Panc1 (cell line): ENCODE data around the gene ACOT12.

ENCODE experiments used
- TF ChIP-seq, protein P1 (sequence below), 2 experiments: IDR thresholded peaks; 2 replicates each; pipeline ENCODE4 v1.6.1; 2011 to 2012; ENCODE audit warnings: low read depth in 2 of 2, control low read depth in 1 of 2, low read length in 1 of 2, mild to moderate bottlenecking in 1 of 2, moderate library complexity in 1 of 2; ENCODE audit not compliant: insufficient read depth in 1 of 2
- TF ChIP-seq, protein P2 (sequence below): fragments of 450-650 bp; IDR thresholded peaks from 2 replicates; pipeline ENCODE4 v1.5.1; 2017; ENCODE audit warnings: mild to moderate bottlenecking

DNA sequence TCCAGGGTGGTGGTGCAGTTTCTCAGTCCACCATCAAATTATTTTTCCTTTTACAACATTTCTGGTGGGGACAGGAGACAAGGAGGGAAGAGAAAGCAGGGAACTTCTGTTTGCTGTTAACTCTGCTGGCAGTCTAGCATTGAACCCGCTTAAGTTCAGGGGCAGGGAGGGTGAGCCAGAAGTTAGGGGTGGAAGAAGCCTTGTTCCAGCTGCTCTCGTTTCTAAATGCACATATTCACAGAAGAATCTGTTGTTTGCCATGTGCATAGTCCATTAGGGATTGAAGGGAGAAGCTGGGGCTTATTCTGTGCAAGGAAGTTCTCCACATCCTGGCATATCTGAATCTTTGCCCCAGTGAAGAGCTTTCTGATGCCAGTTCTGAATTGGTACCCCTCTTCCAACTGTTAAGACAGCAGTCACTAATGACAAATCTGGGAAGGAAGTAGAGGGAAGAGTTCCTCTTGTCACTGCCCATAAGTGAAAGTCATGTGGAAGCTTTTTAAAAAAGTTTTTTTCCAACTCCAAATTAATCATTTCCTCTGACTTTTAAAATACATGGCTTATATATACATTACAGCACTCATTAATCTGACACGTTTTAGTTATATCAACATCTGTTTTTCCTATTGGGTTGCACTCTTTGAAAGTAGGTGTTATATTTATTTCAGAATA is 32.6 kb upstream of the ACOT12 start:
- TF ChIP-seq, protein P1, sequence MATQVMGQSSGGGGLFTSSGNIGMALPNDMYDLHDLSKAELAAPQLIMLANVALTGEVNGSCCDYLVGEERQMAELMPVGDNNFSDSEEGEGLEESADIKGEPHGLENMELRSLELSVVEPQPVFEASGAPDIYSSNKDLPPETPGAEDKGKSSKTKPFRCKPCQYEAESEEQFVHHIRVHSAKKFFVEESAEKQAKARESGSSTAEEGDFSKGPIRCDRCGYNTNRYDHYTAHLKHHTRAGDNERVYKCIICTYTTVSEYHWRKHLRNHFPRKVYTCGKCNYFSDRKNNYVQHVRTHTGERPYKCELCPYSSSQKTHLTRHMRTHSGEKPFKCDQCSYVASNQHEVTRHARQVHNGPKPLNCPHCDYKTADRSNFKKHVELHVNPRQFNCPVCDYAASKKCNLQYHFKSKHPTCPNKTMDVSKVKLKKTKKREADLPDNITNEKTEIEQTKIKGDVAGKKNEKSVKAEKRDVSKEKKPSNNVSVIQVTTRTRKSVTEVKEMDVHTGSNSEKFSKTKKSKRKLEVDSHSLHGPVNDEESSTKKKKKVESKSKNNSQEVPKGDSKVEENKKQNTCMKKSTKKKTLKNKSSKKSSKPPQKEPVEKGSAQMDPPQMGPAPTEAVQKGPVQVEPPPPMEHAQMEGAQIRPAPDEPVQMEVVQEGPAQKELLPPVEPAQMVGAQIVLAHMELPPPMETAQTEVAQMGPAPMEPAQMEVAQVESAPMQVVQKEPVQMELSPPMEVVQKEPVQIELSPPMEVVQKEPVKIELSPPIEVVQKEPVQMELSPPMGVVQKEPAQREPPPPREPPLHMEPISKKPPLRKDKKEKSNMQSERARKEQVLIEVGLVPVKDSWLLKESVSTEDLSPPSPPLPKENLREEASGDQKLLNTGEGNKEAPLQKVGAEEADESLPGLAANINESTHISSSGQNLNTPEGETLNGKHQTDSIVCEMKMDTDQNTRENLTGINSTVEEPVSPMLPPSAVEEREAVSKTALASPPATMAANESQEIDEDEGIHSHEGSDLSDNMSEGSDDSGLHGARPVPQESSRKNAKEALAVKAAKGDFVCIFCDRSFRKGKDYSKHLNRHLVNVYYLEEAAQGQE (IDR thresholded peaks at IDR 0.05; ENCODE audit: insufficient read depth in 1 of 2, low read depth in 2 of 2, low read length in 1 of 2) = no peak
- TF ChIP-seq, protein P2, sequence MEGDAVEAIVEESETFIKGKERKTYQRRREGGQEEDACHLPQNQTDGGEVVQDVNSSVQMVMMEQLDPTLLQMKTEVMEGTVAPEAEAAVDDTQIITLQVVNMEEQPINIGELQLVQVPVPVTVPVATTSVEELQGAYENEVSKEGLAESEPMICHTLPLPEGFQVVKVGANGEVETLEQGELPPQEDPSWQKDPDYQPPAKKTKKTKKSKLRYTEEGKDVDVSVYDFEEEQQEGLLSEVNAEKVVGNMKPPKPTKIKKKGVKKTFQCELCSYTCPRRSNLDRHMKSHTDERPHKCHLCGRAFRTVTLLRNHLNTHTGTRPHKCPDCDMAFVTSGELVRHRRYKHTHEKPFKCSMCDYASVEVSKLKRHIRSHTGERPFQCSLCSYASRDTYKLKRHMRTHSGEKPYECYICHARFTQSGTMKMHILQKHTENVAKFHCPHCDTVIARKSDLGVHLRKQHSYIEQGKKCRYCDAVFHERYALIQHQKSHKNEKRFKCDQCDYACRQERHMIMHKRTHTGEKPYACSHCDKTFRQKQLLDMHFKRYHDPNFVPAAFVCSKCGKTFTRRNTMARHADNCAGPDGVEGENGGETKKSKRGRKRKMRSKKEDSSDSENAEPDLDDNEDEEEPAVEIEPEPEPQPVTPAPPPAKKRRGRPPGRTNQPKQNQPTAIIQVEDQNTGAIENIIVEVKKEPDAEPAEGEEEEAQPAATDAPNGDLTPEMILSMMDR = no peak
